Caco-2 (cell line): ENCODE measurements around the gene GALNTL6. TPM values are rescaled to one million over a fixed set of nuclear protein-coding genes. Genes with fewer than 3 reads are reported as not detected.

Source experiments
- BruUV-seq: library from RNA; stranded (reverse); fragments of 400-500 nt; replicated peaks from 2 replicates; lab custom pipeline; 2021; lab: Mats Ljungman, UMichigan
- CTCF ChIA-PET: fragments of 300-600 bp; sonication (Branson Sonifier 250); formaldehyde crosslinking; loops from one replicate; lab custom pipeline; 2022; ENCODE audit warnings: antibody characterized with exemption; lab: Charles Lee
- POLR2A ChIA-PET: fragments of 300-600 bp; sonication (Branson Sonifier 250); formaldehyde crosslinking; loops from one replicate; lab custom pipeline; 2022; ENCODE audit warnings: antibody characterized with exemption; lab: Charles Lee
- DNase-seq, 2 experiments: peaks; one replicate each; pipeline versions ENCODE4 v3.0.0 to v3.0.0-alpha.2; 2020 to 2022
- H3K27me3 ChIP-seq: replicated peaks from 2 replicates; pipeline ENCODE4 v1.6.0; 2011; ENCODE audit warnings: low read length; ENCODE audit not compliant: control insufficient read depth, insufficient read depth
- H3K36me3 ChIP-seq: 2 replicates; pipeline ENCODE4 v1.5.1; 2011; ENCODE audit warnings: low read length; ENCODE audit not compliant: control insufficient read depth, insufficient read depth
- H3K4me1 ChIP-seq: fragments of 250-450 bp; sonication (Bioruptor Pico); 2 replicates; pipeline ENCODE4 v1.5.1; 2020; ENCODE audit warnings: mild to moderate bottlenecking
- H3K4me3 ChIP-seq: 2 replicates; pipeline ENCODE4 v1.5.1; 2011; ENCODE audit warnings: low read depth, mild to moderate bottlenecking, control low read depth, low read length
- H3K9me3 ChIP-seq: fragments of 250-450 bp; sonication (Bioruptor Pico); 2 replicates; pipeline ENCODE4 v1.5.1; 2020; ENCODE audit warnings: mild to moderate bottlenecking, moderate library complexity
- H3K27ac Mint-ChIP-seq: one replicate; pipeline ENCODE4 v1.8.0; 2022; ENCODE audit warnings: mixed read lengths; ENCODE audit not compliant: unreplicated experiment
- H3K27me3 Mint-ChIP-seq: one replicate; pipeline ENCODE4 v1.8.0; 2022; ENCODE audit warnings: mixed read lengths; ENCODE audit not compliant: insufficient read depth, unreplicated experiment
- H3K36me3 Mint-ChIP-seq: one replicate; pipeline ENCODE4 v1.8.0; 2022; ENCODE audit warnings: mild to moderate bottlenecking, mixed read lengths; ENCODE audit not compliant: insufficient read depth, unreplicated experiment
- H3K4me1 Mint-ChIP-seq: one replicate; pipeline ENCODE4 v1.8.0; 2022; ENCODE audit warnings: low read depth, mixed read lengths; ENCODE audit not compliant: unreplicated experiment
- H3K4me3 Mint-ChIP-seq: one replicate; pipeline ENCODE4 v1.8.0; 2022; ENCODE audit warnings: mild to moderate bottlenecking, moderate library complexity, mixed read lengths; ENCODE audit not compliant: unreplicated experiment
- H3K9me3 Mint-ChIP-seq: one replicate; pipeline ENCODE4 v1.8.0; 2022; ENCODE audit warnings: mixed read lengths; ENCODE audit not compliant: unreplicated experiment
- CTCF ChIP-seq, 2 experiments: fragments of 200-600 bp in 1 of 2; IDR thresholded peaks; 1 replicate in 1 of 2; 2 replicates in 1 of 2; pipeline versions ENCODE4 v1.5.1 to v1.8.0; 2011 to 2022; ENCODE audit warnings: antibody characterized with exemption in 1 of 2, control low read depth in 1 of 2, inconsistent platforms in 1 of 2, low read depth in 1 of 2, low read length in 1 of 2, mild to moderate bottlenecking in 1 of 2, moderate library complexity in 1 of 2; ENCODE audit not compliant: insufficient read depth in 1 of 2, severe bottlenecking in 1 of 2, unreplicated experiment in 1 of 2
- intact Hi-C: fragments of 100-400 bp; cut with micrococcal nuclease; formaldehyde crosslinking; loops from one replicate; pipeline ENCODE4 v1.10.0; 2022; ENCODE audit not compliant: unreplicated experiment
- total RNA-seq: library from RNA; stranded (reverse); gene quantifications from 2 replicates; pipeline ENCODE4 v1.2.3, GENCODE V29; 2022

GALNTL6 gene
- total RNA-seq, 1 experiment from 2014 or later: not detected

- no TSS peak for BruUV-seq
- Mint-ChIP-seq H3K27ac (no peak overlapping the region), H3K4me3 (no peak overlapping the region), H3K27me3 (peaks cover 3% of the 10 kb centered on the region), H3K36me3 (no peaks in the 10 kb centered on the region), H3K4me1 (no peaks in the 10 kb centered on the region), H3K9me3 (no peaks in the 10 kb centered on the region)
- no peaks in the 10 kb centered on the region for H3K27me3 ChIP-seq
- POLR2A ChIA-PET: no interaction called here
- TF ChIP-seq CTCF (IDR thresholded peaks at IDR 0.05; ENCODE audit: insufficient read depth in 1 of 2, low read depth in 1 of 2, low read length in 1 of 2, severe bottlenecking in 1 of 2, unreplicated experiment in 1 of 2): no peak
- no peak for DNase-seq
- no peaks in the 10 kb centered on the region for H3K9me3 ChIP-seq
- intact Hi-C loops: no loop called here
- no peaks in the 10 kb centered on the region for H3K36me3 ChIP-seq
- no peaks in the 10 kb centered on the region for H3K4me1 ChIP-seq
- no peak overlapping the region for H3K4me3 ChIP-seq
- CTCF ChIA-PET: no interaction called here
These were observed 484 bp downstream of the GALNTL6 start for GRCh38 chr4:171813526-171814250.

GRCh38 chr4:171814545-171814944 is 1.3 kb downstream of the GALNTL6 start:
- Mint-ChIP-seq H3K36me3 (no peaks in the 10 kb centered on the region), H3K9me3 (no peaks in the 10 kb centered on the region), H3K4me1 (no peaks in the 10 kb centered on the region), H3K27me3 (peaks cover 3% of the 10 kb centered on the region), H3K27ac (no peak overlapping the region), H3K4me3 (no peak overlapping the region)
- POLR2A ChIA-PET: no interaction called here
- TF ChIP-seq CTCF (IDR thresholded peaks at IDR 0.05; ENCODE audit: insufficient read depth in 1 of 2, low read depth in 1 of 2, low read length in 1 of 2, severe bottlenecking in 1 of 2, unreplicated experiment in 1 of 2): no peak
- intact Hi-C loops: no loop called here
- BruUV-seq: no TSS peak
- CTCF ChIA-PET: no interaction called here
- no peaks in the 10 kb centered on the region for H3K27me3 ChIP-seq
- no peaks in the 10 kb centered on the region for H3K9me3 ChIP-seq
- no peaks in the 10 kb centered on the region for H3K36me3 ChIP-seq
- no peak overlapping the region for H3K4me3 ChIP-seq
- H3K4me1 ChIP-seq: no peaks in the 10 kb centered on the region
- DNase-seq: no peak

- no peak overlapping the region for H3K4me3 Mint-ChIP-seq
- no peak overlapping the region for H3K4me3 ChIP-seq
- no peaks in the 10 kb centered on the region for H3K4me1 ChIP-seq
- H3K9me3 ChIP-seq: no peaks in the 10 kb centered on the region
- no peaks in the 10 kb centered on the region for H3K36me3 Mint-ChIP-seq
- H3K27ac Mint-ChIP-seq: no peak overlapping the region
- peaks cover 2% of the 10 kb centered on the region for H3K27me3 Mint-ChIP-seq
- H3K27me3 ChIP-seq: no peaks in the 10 kb centered on the region
- BruUV-seq: no TSS peak
- DNase-seq: no peak
- POLR2A ChIA-PET: no interaction called here
- H3K4me1 Mint-ChIP-seq: no peaks in the 10 kb centered on the region
- CTCF ChIA-PET: no interaction called here
- no peaks in the 10 kb centered on the region for H3K36me3 ChIP-seq
- intact Hi-C loops: no loop called here
- H3K9me3 Mint-ChIP-seq: no peaks in the 10 kb centered on the region
- no peak for TF ChIP-seq CTCF (IDR thresholded peaks at IDR 0.05; ENCODE audit: insufficient read depth in 1 of 2, low read depth in 1 of 2, low read length in 1 of 2, severe bottlenecking in 1 of 2, unreplicated experiment in 1 of 2)
These were observed 3.8 kb downstream of the GALNTL6 start for GRCh38 chr4:171817026-171817425.
